CD4-positive, alpha-beta T cell (primary cell): ENCODE results near the gene NAXE. TPM values are rescaled to one million over a fixed set of nuclear protein-coding genes. Genes with fewer than 3 reads are reported as not detected.

Experiments
- ATAC-seq: fragments of 200-7000 bp; cut with Tn5 transposase; one replicate; pipeline ENCODE4 v1.10.0; 2022; ENCODE audit warnings: mild to moderate bottlenecking; ENCODE audit not compliant: poor library complexity
- CTCF ChIA-PET: fragments of 350-600 bp; sonication (Branson Sonifier 250); formaldehyde crosslinking; loops from one replicate; lab custom pipeline; 2021; ENCODE audit warnings: antibody characterized with exemption, inconsistent platforms; lab: Charles Lee
- POLR2A ChIA-PET: fragments of 350-600 bp; sonication (Branson Sonifier 250); formaldehyde crosslinking; loops from one replicate; lab custom pipeline; 2021; ENCODE audit warnings: antibody characterized with exemption, inconsistent platforms; lab: Charles Lee
- DNase-seq, 14 experiments: peaks; one replicate each; pipeline ENCODE4 v3.0.0-alpha.2; 2013 to 2020; ENCODE audit warnings: mixed read lengths in 2 of 14
- H3K27ac ChIP-seq, 2 donors: one replicate each; pipeline versions ENCODE4 v1.5.1 to v1.7.0; 2013; ENCODE audit warnings: low read length in 2 of 2, low read depth in 1 of 2, mild to moderate bottlenecking in 1 of 2
- H3K27me3 ChIP-seq, 2 experiments: 1 replicate in 1 of 2; 2 replicates in 1 of 2; pipeline versions ENCODE4 v1.6.1 to v1.7.0; 2013; ENCODE audit warnings: low read length in 2 of 2, control low read depth in 1 of 2, mild to moderate bottlenecking in 1 of 2, moderate library complexity in 1 of 2; ENCODE audit not compliant: insufficient read depth in 2 of 2, control insufficient read depth in 1 of 2
- H3K36me3 ChIP-seq: one replicate; pipeline ENCODE4 v1.6.1; 2013; ENCODE audit warnings: low read length, control low read depth; ENCODE audit not compliant: insufficient read depth
- H3K4me1 ChIP-seq: one replicate; pipeline ENCODE4 v1.6.1; 2013; ENCODE audit warnings: low read length, control low read depth; ENCODE audit not compliant: insufficient read depth
- H3K4me3 ChIP-seq: one replicate; pipeline ENCODE4 v1.5.1; 2013; ENCODE audit warnings: mild to moderate bottlenecking, low read length, moderate library complexity
- H3K9me3 ChIP-seq, 2 experiments: 1 replicate in 1 of 2; 2 replicates in 1 of 2; pipeline versions ENCODE4 v1.6.1 to v1.7.0; 2013; ENCODE audit warnings: low read length in 2 of 2, mild to moderate bottlenecking in 2 of 2, control low read depth in 1 of 2, moderate library complexity in 1 of 2; ENCODE audit not compliant: control insufficient read depth in 1 of 2, insufficient read depth in 1 of 2
- H3K27ac Mint-ChIP-seq: one replicate; pipeline ENCODE4 v1.8.0; 2020; ENCODE audit warnings: mixed read lengths
- H3K27me3 Mint-ChIP-seq: one replicate; pipeline ENCODE4 v1.8.0; 2021; ENCODE audit warnings: mixed read lengths
- H3K36me3 Mint-ChIP-seq: one replicate; pipeline ENCODE4 v1.8.0; 2021; ENCODE audit warnings: low read depth, mixed read lengths
- H3K4me1 Mint-ChIP-seq: one replicate; pipeline ENCODE4 v1.8.0; 2021; ENCODE audit warnings: low read depth, mixed read lengths
- H3K4me3 Mint-ChIP-seq: one replicate; pipeline ENCODE4 v1.8.0; 2020; ENCODE audit warnings: mild to moderate bottlenecking, mixed read lengths
- H3K9me3 Mint-ChIP-seq: one replicate; pipeline ENCODE4 v1.8.0; 2020; ENCODE audit warnings: mixed read lengths
- CTCF ChIP-seq: fragments of 200-600 bp; IDR thresholded peaks from one replicate; pipeline ENCODE4 v1.8.0; 2022; ENCODE audit warnings: antibody characterized with exemption, mild to moderate bottlenecking
- intact Hi-C, 2 experiments: fragments of 100-400 bp; cut with DNase I in 1 of 2; cut with micrococcal nuclease in 1 of 2; formaldehyde crosslinking; loops; one replicate each; pipeline versions ENCODE4 v1.15.1 to v1.9.0; 2023 to 2025; cut with DNase I, micrococcal nuclease
- total RNA-seq, 174 experiments: library from RNA in 2 of 174; stranded (reverse) in 2 of 174; gene quantifications; one replicate each; pipeline ENCODE4 v1.2.3 and lab custom pipeline; 2021 to 2026

NAXE gene
- total RNA-seq, 2 experiments from 2014 or later: 23.3 to 27.8 TPM

- H3K27me3 ChIP-seq: peaks cover 74 to 91% of the 10 kb centered on the region in 2 experiments
- peaks cover 0 to 17% of the 10 kb centered on the region in 2 experiments for H3K9me3 ChIP-seq
- Mint-ChIP-seq H3K4me1 (peaks cover 28% of the 10 kb centered on the region), H3K27ac (no peak overlapping the region), H3K36me3 (no peaks in the 10 kb centered on the region), H3K9me3 (no peaks in the 10 kb centered on the region), H3K27me3 (peaks cover 88% of the 10 kb centered on the region), H3K4me3 (peak overlapping the region; percentile 0)
- ATAC-seq (peak; percentile 86), DNase-seq (peak in 5 of 14 experiments; percentile 15 to 55 (median 45))
- POLR2A ChIA-PET: interaction anchor here (1.0 kb wide), 1 partner anchor 18 kb away, joined by 3 read pairs; no protein-coding TSS in a partner anchor
- H3K4me1 ChIP-seq: peaks cover 29% of the 10 kb centered on the region
- TF ChIP-seq CTCF: no peak
- intact Hi-C loops: no loop called here
- H3K4me3 ChIP-seq: no peak overlapping the region
- no peaks in the 10 kb centered on the region for H3K36me3 ChIP-seq
- H3K27ac ChIP-seq: no peak overlapping the region
- CTCF ChIA-PET: interaction anchor here (1.1 to 1.7 kb wide), 2 partner anchors 16 kb away, joined by 4 to 8 read pairs; no protein-coding TSS in a partner anchor
These were observed 52.2 kb downstream of the NAXE start for GRCh38 chr1:156643778-156644092.

Other genes with a start within 250 kb of the NAXE start
- not detected for gene RHBG, start 222.6 kb upstream of the NAXE start, total RNA-seq
- gene MEF2D, start 91.0 kb upstream of the NAXE start, total RNA-seq: 100 to 1,000 TPM; 155 to 162 TPM
- not detected for gene IQGAP3, start 19.2 kb upstream of the NAXE start, total RNA-seq
- gene TTC24, start 12.1 kb upstream of the NAXE start, total RNA-seq: 1 to 10 TPM; 5.7 to 8.1 TPM
- gene GPATCH4, start 9.7 kb downstream of the NAXE start, total RNA-seq: 10 to 100 TPM; 35.3 to 36.3 TPM
- under 1 TPM; 0.44 to 0.56 TPM for gene HAPLN2, start 27.6 kb downstream of the NAXE start, total RNA-seq
- not detected for gene BCAN, start 50.3 kb downstream of the NAXE start, total RNA-seq
- not detected for gene NES, start 85.6 kb downstream of the NAXE start, total RNA-seq
- gene CRABP2, start 113.8 kb downstream of the NAXE start, total RNA-seq: 1 to 10 TPM; 3.2 to 4.2 TPM
- 10 to 100 TPM; 10.6 to 12.0 TPM for gene METTL25B, start 136.7 kb downstream of the NAXE start, total RNA-seq
- 10 to 100 TPM; 44.2 to 50.9 TPM for gene ISG20L2, start 137.0 kb downstream of the NAXE start, total RNA-seq
- gene MRPL24, start 149.3 kb downstream of the NAXE start, total RNA-seq: 10 to 100 TPM; 11.7 to 11.9 TPM
- gene HDGF, start 159.9 kb downstream of the NAXE start, total RNA-seq: 10 to 100 TPM; 60.8 TPM
- gene PRCC, start 175.8 kb downstream of the NAXE start, total RNA-seq: 10 to 100 TPM; 49.5 to 50.0 TPM
- gene SH2D2A, start 225.1 kb downstream of the NAXE start, total RNA-seq: 10 to 100 TPM; 51.6 to 51.8 TPM